HFFc6 (cell line): ENCODE measurements around the gene SYT8. TPM values are rescaled to one million over a fixed set of nuclear protein-coding genes. Genes with fewer than 3 reads are reported as not detected.
A peak's percentile ranks its signal among the peaks of the same experiment; 100 is the strongest.

Experiments
- DNase-seq: peaks from one replicate; pipeline ENCODE4 v3.0.0-alpha.2; 2018
- H3K27ac Mint-ChIP-seq: 2 replicates; pipeline ENCODE4 v1.8.0; 2020; ENCODE audit warnings: mild to moderate bottlenecking, mixed read lengths
- H3K27me3 Mint-ChIP-seq: 2 replicates; pipeline ENCODE4 v1.8.0; 2021; ENCODE audit warnings: mild to moderate bottlenecking, moderate library complexity, mixed read lengths; ENCODE audit not compliant: insufficient read depth
- H3K36me3 Mint-ChIP-seq: 2 replicates; pipeline ENCODE4 v1.8.0; 2021; ENCODE audit warnings: low read depth, mixed read lengths
- H3K4me1 Mint-ChIP-seq: 2 replicates; pipeline ENCODE4 v1.8.0; 2020; ENCODE audit warnings: low read depth, mixed read lengths
- H3K4me3 Mint-ChIP-seq: 2 replicates; pipeline ENCODE4 v1.8.0; 2020; ENCODE audit warnings: mild to moderate bottlenecking, moderate library complexity, mixed read lengths
- H3K9me3 Mint-ChIP-seq: 2 replicates; pipeline ENCODE4 v1.8.0; 2020; ENCODE audit warnings: mild to moderate bottlenecking, mixed read lengths
- total RNA-seq, 6 experiments: library from RNA; stranded (reverse); fragmentation: NEBNext Ultra II Directional; extraction: Animal tissue kit (Norgen Biotek cat#: 25700); gene quantifications; 2 replicates in 1 of 6; 3 replicates in 5 of 6; pipeline ENCODE4 v1.2.3, GENCODE V29; 2021
- TF ChIP-seq, protein P1 (sequence below): fragments of 200-600 bp; sonication (generic); IDR thresholded peaks from 2 replicates; pipeline ENCODE4 v1.5.0; 2021; ENCODE audit warnings: antibody characterized with exemption, mild to moderate bottlenecking

The SYT8 gene
- total RNA-seq, 6 experiments from 2014 or later = not detected

DNA sequence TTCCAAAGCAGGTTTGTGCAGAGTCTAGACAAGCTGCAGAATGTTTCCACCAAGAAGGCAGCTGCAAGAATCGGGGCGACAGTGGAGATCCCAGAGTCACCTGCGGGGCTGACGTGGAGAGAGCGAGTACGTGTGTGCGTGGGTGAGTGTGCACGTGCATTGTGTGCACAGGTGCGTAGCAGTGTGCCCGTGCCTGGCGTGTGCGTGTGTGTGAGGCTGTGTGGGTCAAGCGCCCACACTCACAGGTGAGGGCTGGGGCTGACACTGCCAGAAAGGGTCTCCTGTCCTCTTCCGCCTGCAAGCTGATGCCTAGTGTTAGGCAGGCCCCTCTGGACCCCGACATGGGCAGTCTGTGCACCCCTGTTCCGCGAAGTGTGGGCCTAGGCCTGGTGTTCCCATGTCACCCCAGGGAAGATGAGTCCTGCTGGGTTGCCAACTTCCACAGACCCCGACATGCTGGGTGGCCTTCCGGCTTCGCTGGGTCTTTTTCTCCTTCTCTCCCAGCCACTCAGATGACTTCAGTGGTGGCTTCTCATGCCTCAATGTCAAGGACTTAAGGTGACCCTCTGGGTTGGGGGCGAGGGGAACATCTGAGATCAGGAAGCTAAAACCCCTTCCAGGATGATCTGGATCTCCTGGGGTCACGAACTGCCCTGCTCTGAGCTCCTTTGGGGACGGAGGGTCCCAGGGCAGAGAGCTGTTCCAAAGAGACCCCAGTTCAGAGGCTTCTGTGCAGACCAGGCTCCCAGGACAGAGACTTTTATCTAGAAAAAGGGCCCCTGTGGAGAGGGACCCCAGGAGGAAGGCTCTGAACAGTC is 10.4 kb upstream of the SYT8 start:
- DNase-seq = no peak
- TF ChIP-seq, protein P1, sequence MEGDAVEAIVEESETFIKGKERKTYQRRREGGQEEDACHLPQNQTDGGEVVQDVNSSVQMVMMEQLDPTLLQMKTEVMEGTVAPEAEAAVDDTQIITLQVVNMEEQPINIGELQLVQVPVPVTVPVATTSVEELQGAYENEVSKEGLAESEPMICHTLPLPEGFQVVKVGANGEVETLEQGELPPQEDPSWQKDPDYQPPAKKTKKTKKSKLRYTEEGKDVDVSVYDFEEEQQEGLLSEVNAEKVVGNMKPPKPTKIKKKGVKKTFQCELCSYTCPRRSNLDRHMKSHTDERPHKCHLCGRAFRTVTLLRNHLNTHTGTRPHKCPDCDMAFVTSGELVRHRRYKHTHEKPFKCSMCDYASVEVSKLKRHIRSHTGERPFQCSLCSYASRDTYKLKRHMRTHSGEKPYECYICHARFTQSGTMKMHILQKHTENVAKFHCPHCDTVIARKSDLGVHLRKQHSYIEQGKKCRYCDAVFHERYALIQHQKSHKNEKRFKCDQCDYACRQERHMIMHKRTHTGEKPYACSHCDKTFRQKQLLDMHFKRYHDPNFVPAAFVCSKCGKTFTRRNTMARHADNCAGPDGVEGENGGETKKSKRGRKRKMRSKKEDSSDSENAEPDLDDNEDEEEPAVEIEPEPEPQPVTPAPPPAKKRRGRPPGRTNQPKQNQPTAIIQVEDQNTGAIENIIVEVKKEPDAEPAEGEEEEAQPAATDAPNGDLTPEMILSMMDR = no peak
- Mint-ChIP-seq H3K36me3 (no peaks in the 10 kb centered on the region), H3K4me1 (peaks cover 24% of the 10 kb centered on the region), H3K27me3 (peaks cover 12% of the 10 kb centered on the region), H3K4me3 (no peak overlapping the region), H3K9me3 (no peaks in the 10 kb centered on the region; the same call in 1 of the 2 replicates), H3K27ac (no peak overlapping the region)

DNA sequence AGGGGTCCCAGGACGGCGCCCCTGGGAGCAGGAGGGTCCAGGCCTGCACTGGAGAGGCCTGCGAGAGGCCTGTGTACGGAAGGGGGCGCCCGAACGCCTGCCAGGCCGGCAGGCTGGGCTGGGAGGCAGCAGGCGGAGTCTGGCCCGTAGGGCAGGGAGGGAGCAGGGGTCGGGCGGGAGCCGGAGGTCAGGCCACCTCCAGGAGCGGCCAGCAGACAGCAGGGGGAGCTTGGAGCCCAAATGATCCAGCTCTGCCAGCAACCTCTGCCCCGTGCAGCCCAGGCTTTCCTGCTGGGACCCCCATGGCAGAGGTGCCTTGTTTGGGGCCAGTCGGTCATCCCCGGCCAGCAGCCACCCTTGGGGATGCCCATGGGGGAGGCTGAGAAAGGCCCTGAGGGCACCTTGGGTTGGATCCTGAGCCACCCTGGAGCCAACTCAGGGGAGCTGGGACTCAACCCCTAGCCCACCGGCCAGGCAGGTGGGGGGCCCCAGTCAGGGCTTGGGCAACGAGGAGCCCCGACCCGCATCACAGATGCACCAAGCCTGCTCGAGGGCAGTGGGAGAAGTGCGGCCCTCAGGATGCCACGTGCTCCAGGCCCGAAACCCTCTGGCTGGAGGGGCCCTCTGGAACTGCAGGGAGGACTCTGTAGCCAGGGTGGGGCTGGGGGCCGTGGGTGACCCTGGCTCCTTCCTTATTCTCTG is 9.6 kb upstream of the SYT8 start:
- Mint-ChIP-seq H3K36me3 (no peaks in the 10 kb centered on the region), H3K27ac (no peak overlapping the region), H3K27me3 (peaks cover 10% of the 10 kb centered on the region; the same call in 1 of the 2 replicates), H3K9me3 (no peaks in the 10 kb centered on the region; the same call in 1 of the 2 replicates), H3K4me3 (no peak overlapping the region), H3K4me1 (peaks cover 22% of the 10 kb centered on the region)
- DNase-seq = no peak
- TF ChIP-seq, protein P1 = peak; percentile 31

DNA sequence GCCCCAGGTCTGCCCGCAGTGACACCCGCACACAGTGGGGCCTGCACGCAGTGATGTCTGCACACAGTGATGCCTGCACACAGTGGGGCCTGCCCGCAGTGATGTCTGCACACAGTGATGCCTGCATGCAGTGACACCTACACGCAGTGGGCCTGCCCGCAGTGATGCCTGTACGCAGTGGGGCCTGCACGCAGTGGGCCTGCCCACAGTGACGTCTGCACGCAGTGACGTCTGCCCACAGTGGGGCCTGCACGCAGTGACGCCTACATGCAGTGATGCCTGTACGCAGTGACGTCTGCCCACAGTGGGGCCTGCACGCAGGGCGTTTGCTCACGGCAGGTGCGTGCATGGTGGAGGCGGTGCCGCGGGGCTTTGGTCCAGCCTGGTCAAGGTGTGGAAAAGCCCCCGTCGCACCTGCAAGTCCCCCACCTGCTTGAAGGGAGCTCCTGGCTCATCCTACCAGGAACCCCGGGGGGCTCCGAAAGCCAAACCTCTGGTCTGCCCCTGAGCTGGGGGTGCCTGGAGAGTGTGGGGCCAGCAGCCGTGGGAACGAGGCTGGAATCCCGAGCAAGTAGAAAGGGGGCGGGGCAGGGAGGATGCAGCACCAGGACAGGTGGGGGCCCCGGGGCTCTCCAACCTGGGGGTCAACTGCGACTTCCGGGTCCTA is 8.9 kb upstream of the SYT8 start:
- no peak overlapping the region for H3K27ac Mint-ChIP-seq
- peaks cover 17% of the 10 kb centered on the region for H3K4me1 Mint-ChIP-seq
- H3K4me3 Mint-ChIP-seq = no peak overlapping the region
- no peaks in the 10 kb centered on the region; the same call in 1 of the 2 replicates for H3K9me3 Mint-ChIP-seq
- peaks cover 8% of the 10 kb centered on the region; the same call in 1 of the 2 replicates for H3K27me3 Mint-ChIP-seq
- DNase-seq = no peak
- TF ChIP-seq, protein P1 = no peak
- no peaks in the 10 kb centered on the region for H3K36me3 Mint-ChIP-seq

- TF ChIP-seq, protein P1 = peak; percentile 52
- Mint-ChIP-seq H3K27ac (no peak overlapping the region), H3K4me1 (peaks cover 17% of the 10 kb centered on the region), H3K27me3 (peaks cover 8% of the 10 kb centered on the region; the same call in 1 of the 2 replicates), H3K4me3 (no peak overlapping the region), H3K36me3 (no peaks in the 10 kb centered on the region), H3K9me3 (no peaks in the 10 kb centered on the region; the same call in 1 of the 2 replicates)
- DNase-seq = no peak
Measured at GRCh38 chr11:1826552-1827094, 8.2 kb upstream of the SYT8 start.

DNA sequence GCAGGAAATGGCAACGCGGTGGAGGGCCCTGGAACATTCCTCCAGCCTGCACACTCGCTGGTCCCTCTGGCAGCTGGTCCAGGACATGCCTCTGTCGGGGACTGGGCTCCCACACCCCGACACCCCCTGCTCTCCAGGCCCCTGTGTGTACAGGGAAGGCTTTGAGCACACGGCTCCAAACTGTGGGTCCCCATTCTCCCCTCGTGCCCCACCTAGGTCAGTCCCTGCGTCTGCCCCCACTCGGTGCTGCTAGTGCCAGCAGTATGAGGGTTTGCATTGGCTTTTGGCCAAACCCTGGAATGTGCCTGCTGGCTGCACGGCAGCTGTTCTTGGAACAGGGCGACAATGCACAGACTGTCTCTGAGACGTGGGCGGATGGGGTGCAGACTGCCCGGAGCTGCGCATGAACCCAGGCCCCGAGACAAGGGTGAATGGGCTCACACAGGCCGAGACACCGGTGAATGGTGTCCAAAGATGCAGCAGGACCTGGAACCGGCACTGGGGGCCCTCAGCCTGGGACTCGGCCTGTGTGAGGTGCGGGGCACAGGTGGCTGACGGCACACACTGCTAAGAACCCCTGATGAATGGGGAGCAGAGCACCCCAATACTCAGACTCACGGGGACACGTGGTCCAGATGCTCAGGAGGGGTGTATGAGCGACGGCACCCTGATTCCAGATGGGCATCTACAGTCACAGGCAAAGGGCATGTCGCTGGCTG is 7.5 kb upstream of the SYT8 start:
- H3K36me3 Mint-ChIP-seq = no peaks in the 10 kb centered on the region
- H3K9me3 Mint-ChIP-seq = no peaks in the 10 kb centered on the region
- DNase-seq = peak; percentile 61
- no peak overlapping the region for H3K27ac Mint-ChIP-seq
- no peak overlapping the region for H3K4me3 Mint-ChIP-seq
- H3K27me3 Mint-ChIP-seq = peaks cover 10% of the 10 kb centered on the region
- TF ChIP-seq, protein P1 = no peak
- peaks cover 17% of the 10 kb centered on the region for H3K4me1 Mint-ChIP-seq
